Activated naive CD8-positive, alpha-beta T cell treated with anti-CD3 and anti-CD28 coated beads for 36 hours (primary cell): ENCODE results near the gene PRKAR2A. TPM values are rescaled to one million over a fixed set of nuclear protein-coding genes. Genes with fewer than 3 reads are reported as not detected.
"Not testable (repeated sequence)": the region's sequence is repeated elsewhere in the genome, so short reads cannot be mapped to it uniquely, and the experiment has no call there.

Experiments used
- DNase-seq: peaks from one replicate; pipeline ENCODE4 v3.0.0; 2021
- H3K27ac Mint-ChIP-seq: one replicate; pipeline ENCODE4 v1.8.0; 2022; ENCODE audit warnings: mild to moderate bottlenecking, moderate library complexity, mixed read lengths
- H3K27me3 Mint-ChIP-seq: one replicate; pipeline ENCODE4 v1.8.0; 2022; ENCODE audit warnings: mild to moderate bottlenecking, mixed read lengths
- H3K36me3 Mint-ChIP-seq: one replicate; pipeline ENCODE4 v1.8.0; 2021; ENCODE audit warnings: mild to moderate bottlenecking, mixed read lengths
- H3K4me1 Mint-ChIP-seq: one replicate; pipeline ENCODE4 v1.8.0; 2021; ENCODE audit warnings: mixed read lengths
- H3K4me3 Mint-ChIP-seq: one replicate; pipeline ENCODE4 v1.8.0; 2022; ENCODE audit warnings: mild to moderate bottlenecking, moderate library complexity, mixed read lengths
- H3K9me3 Mint-ChIP-seq: one replicate; pipeline ENCODE4 v1.8.0; 2022; ENCODE audit warnings: mixed read lengths
- total RNA-seq, 2 experiments: library from RNA; stranded (reverse); gene quantifications; one replicate each; pipeline ENCODE4 v1.2.3, GENCODE V29; 2021

PRKAR2A gene
- total RNA-seq, 2 experiments from 2014 or later, result 42.8 to 45.2 TPM

DNA sequence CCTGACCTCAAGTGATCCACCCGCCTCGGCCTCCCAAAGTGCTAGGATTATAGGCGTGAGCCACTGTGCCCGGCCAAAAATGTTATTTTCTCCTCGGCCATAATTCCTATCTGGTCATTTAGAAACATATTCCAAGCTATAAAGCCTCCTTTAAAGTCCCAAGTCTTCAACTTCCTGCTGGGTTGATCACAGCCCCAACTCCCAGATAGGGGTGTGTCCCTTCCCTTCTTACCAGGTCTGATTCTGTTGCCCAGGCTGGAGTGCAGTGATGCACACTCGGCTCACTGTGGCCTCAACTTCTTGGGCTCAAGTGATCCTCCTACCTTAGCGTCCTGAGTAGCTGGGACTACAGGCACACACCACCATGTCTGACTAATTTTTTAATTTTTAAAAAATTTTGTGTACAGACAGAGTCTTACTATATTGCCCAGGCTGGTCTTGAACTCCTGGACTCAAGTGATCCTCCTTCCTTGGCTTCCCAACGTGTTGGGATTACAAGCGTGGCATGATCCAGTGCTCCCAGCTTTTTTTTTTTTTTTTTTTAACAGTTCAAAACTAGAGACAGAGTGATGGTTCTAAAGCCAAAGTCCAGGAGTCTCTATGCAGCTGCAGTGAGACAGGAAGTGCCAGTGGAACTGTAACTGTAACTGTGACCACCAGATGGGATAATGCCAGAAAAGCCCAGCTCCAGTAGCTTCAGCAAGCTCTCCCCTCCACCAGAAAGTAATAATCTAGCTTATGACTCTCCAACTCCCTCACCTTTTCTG is 8.2 kb upstream of the PRKAR2A start:
- DNase-seq, result no peak
- no peaks in the 10 kb centered on the region for H3K4me1 Mint-ChIP-seq
- no peaks in the 10 kb centered on the region for H3K9me3 Mint-ChIP-seq
- no peak overlapping the region for H3K27ac Mint-ChIP-seq
- no peaks in the 10 kb centered on the region for H3K27me3 Mint-ChIP-seq
- no peaks in the 10 kb centered on the region for H3K36me3 Mint-ChIP-seq
- no peak overlapping the region for H3K4me3 Mint-ChIP-seq

DNA sequence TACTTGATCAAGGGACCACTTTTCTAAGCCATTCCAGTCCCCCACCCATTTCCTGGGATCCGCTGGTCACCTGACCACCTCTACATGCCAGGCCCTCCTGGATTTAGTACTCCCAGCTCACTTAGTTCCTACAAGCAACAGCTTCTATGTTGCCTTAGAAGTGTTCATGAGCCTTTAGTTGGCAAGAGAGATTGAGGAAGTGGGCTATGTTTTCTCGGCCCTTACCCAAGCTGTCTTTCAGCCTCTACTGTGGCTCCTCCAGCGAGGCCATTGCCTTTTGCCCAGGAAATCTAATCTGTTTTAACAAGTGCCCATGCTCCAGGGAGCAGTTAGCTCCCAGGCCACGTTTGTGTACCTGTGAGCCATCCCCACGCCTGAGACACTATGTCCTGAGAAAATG is 4.5 kb upstream of the PRKAR2A start:
- peaks cover 9% of the 10 kb centered on the region for H3K4me1 Mint-ChIP-seq
- no peak for DNase-seq
- H3K9me3 Mint-ChIP-seq, result no peaks in the 10 kb centered on the region

DNA sequence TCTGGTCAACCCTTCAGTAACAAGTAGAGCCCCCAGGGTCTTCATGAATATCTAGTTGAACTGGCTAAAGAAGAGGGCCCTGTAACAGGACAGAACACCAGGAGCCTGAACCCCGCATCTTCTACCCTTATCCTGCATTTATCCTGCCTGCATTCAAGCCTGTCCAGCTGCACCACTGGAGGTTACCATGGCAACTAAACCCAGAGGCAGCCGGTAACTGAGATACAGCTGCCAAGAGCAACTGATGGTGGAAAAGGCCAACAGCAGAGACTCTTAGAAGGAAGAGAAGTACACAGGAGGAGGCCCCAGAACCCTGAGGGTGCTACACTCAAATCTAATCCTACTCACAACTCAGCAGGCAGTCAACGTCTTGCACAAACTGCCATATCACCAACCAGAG is 3.7 kb upstream of the PRKAR2A start:
- Mint-ChIP-seq H3K4me1 (peaks cover 13% of the 10 kb centered on the region), H3K27ac (no peak overlapping the region), H3K36me3 (no peaks in the 10 kb centered on the region), H3K27me3 (no peaks in the 10 kb centered on the region), H3K9me3 (no peaks in the 10 kb centered on the region), H3K4me3 (no peak overlapping the region)
- no peak for DNase-seq

More for the DNA sequence above, 4.5 kb upstream of the PRKAR2A start:
- H3K27ac Mint-ChIP-seq, result no peak overlapping the region
- no peaks in the 10 kb centered on the region for H3K27me3 Mint-ChIP-seq
- no peaks in the 10 kb centered on the region for H3K36me3 Mint-ChIP-seq
- no peak overlapping the region for H3K4me3 Mint-ChIP-seq

- no peak overlapping the region for H3K4me3 Mint-ChIP-seq
These were observed 1.3 kb upstream of the PRKAR2A start for GRCh38 chr3:48848816-48849515.

GRCh38 chr3:48847053-48847503 is 596 bp downstream of the PRKAR2A start:
- no peaks in the 10 kb centered on the region for H3K9me3 Mint-ChIP-seq
- peaks cover 13% of the 10 kb centered on the region for H3K36me3 Mint-ChIP-seq
- peak overlapping the region; percentile 86 for H3K4me3 Mint-ChIP-seq
- no peaks in the 10 kb centered on the region for H3K27me3 Mint-ChIP-seq
- H3K4me1 Mint-ChIP-seq, result peaks cover 29% of the 10 kb centered on the region
- DNase-seq, result peak; percentile 58
- H3K27ac Mint-ChIP-seq, result peak overlapping the region; percentile 76

More at GRCh38 chr3:48848816-48849515, 1.3 kb upstream of the PRKAR2A start:
- Mint-ChIP-seq H3K4me1 (peaks cover 26% of the 10 kb centered on the region), H3K9me3 (no peaks in the 10 kb centered on the region), H3K36me3 (peaks cover 10% of the 10 kb centered on the region), H3K27ac (no peak overlapping the region), H3K27me3 (no peaks in the 10 kb centered on the region)
- no peak for DNase-seq

DNA sequence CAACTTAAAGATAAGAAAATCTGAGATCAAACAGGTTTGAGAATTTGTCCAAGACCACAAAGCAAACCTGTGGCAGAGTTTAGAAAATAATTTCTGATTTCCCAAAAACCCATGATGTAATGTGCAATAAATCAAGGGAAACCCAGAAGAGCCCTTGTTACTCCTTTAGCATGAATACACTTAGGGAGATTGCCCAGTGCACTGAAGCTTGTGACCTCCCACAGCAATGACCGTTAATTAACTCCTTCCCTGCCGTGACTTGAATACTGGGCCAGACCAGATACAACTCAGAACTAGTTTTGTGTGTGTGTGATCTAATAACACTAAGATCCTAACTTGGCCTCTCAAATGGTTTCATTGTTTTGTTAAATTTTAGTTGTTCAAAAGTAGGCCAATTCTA is 2.5 kb downstream of the PRKAR2A start:
- Mint-ChIP-seq H3K9me3 (no peaks in the 10 kb centered on the region), H3K27me3 (no peaks in the 10 kb centered on the region), H3K27ac (no peak overlapping the region), H3K4me1 (peaks cover 29% of the 10 kb centered on the region), H3K36me3 (peaks cover 13% of the 10 kb centered on the region), H3K4me3 (peak overlapping the region; percentile 25)
- no peak for DNase-seq

- Mint-ChIP-seq H3K9me3 (no peaks in the 10 kb centered on the region), H3K4me3 (no peak overlapping the region), H3K27me3 (no peaks in the 10 kb centered on the region), H3K27ac (no peak overlapping the region), H3K4me1 (peaks cover 9% of the 10 kb centered on the region), H3K36me3 (peaks cover 23% of the 10 kb centered on the region)
- DNase-seq, result no peak
These were observed 10.5 kb downstream of the PRKAR2A start for GRCh38 chr3:48837163-48837562.

- Mint-ChIP-seq H3K4me1 (peaks cover 9% of the 10 kb centered on the region), H3K4me3 (no peak overlapping the region), H3K9me3 (no peaks in the 10 kb centered on the region), H3K36me3 (peaks cover 23% of the 10 kb centered on the region), H3K27me3 (no peaks in the 10 kb centered on the region), H3K27ac (no peak overlapping the region)
- DNase-seq, result no peak
These were observed 11.9 kb downstream of the PRKAR2A start for GRCh38 chr3:48835650-48836366.

DNA sequence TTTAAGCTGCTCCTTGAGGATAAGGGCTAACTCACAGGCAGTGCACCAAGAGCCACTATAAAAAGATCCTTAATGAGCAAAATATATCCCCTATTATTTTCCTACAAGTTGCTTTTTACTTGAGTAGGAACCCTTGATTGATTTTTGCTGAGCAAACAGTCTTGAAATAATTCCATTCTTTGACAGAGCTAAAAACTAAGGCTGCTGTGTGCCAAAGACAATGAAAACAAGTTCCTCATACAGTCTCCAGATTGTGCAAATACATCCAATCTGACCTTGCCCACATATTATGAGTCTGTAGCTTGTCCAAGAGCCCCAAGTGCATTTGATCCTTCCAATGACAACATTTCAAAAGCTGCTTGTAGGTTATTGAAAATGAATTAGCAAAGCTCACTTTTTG is 15.0 kb downstream of the PRKAR2A start:
- DNase-seq, result no peak
- Mint-ChIP-seq H3K27me3 (no peaks in the 10 kb centered on the region), H3K4me1 (peaks cover 11% of the 10 kb centered on the region), H3K27ac (no peak overlapping the region), H3K9me3 (no peaks in the 10 kb centered on the region), H3K36me3 (peaks cover 19% of the 10 kb centered on the region), H3K4me3 (no peak overlapping the region)

- no peak overlapping the region for H3K4me3 Mint-ChIP-seq
- no peak for DNase-seq
- H3K27me3 Mint-ChIP-seq, result no peaks in the 10 kb centered on the region
- no peaks in the 10 kb centered on the region for H3K9me3 Mint-ChIP-seq
- no peak overlapping the region for H3K27ac Mint-ChIP-seq
- H3K4me1 Mint-ChIP-seq, result peaks cover 9% of the 10 kb centered on the region
- peaks cover 9% of the 10 kb centered on the region for H3K36me3 Mint-ChIP-seq
These were observed 17.0 kb downstream of the PRKAR2A start for GRCh38 chr3:48830715-48831114.

GRCh38 chr3:48829525-48829924 is 18.1 kb downstream of the PRKAR2A start:
- peaks cover 10% of the 10 kb centered on the region for H3K4me1 Mint-ChIP-seq
- not testable (repeated sequence) for H3K9me3 Mint-ChIP-seq, H3K36me3 Mint-ChIP-seq, H3K27ac Mint-ChIP-seq, DNase-seq, H3K4me3 Mint-ChIP-seq, H3K27me3 Mint-ChIP-seq

DNA sequence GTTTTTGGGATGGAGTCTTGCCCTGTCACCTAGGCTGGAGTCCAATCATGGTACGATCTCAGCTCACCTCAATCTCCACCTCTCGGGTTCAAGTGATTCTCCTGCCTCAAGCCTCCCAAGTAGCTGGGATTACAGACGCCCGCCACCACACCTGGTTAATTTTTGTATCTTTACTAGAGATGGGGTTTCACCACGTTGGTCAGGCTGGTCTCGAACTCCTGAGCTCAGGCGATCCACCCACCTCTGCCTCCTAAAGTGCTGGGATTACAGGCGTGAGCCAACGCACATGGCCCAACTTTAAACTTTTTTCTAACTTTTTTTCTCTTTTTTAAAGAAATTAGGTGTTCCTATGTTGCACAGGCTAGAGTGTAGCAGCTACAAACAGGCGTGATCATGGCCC is 19.8 kb downstream of the PRKAR2A start:
- not testable (repeated sequence) for H3K27me3 Mint-ChIP-seq, H3K4me3 Mint-ChIP-seq, H3K27ac Mint-ChIP-seq, H3K9me3 Mint-ChIP-seq, DNase-seq
- peaks cover 14% of the 10 kb centered on the region for H3K36me3 Mint-ChIP-seq
- H3K4me1 Mint-ChIP-seq, result peaks cover 13% of the 10 kb centered on the region

DNA sequence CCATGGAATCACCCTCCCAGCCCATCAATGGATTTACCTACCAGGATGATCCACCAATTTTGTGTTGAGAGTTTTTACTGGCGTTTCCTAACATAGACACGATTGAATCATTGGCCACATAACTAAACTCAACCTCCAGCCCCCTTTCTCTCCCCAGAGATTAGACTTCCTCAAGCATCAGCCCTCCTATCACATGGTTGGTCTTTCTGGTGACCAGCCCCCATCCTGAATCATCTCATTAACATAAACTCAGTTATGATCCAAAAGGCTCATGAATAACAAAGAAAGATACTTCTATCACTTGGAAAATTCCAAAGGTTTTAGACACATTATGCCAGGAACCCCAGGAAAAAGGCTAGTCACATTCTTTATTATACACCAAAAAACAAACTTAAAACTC is 21.2 kb downstream of the PRKAR2A start:
- peaks cover 14% of the 10 kb centered on the region for H3K36me3 Mint-ChIP-seq
- peaks cover 13% of the 10 kb centered on the region for H3K4me1 Mint-ChIP-seq
- H3K9me3 Mint-ChIP-seq, result no peaks in the 10 kb centered on the region
- H3K27me3 Mint-ChIP-seq, result no peaks in the 10 kb centered on the region
- H3K27ac Mint-ChIP-seq, result no peak overlapping the region
- H3K4me3 Mint-ChIP-seq, result no peak overlapping the region
- DNase-seq, result no peak

- H3K36me3 Mint-ChIP-seq, result peaks cover 12% of the 10 kb centered on the region
- H3K27ac Mint-ChIP-seq, result no peak overlapping the region
- no peaks in the 10 kb centered on the region for H3K9me3 Mint-ChIP-seq
- peaks cover 22% of the 10 kb centered on the region for H3K4me1 Mint-ChIP-seq
- no peaks in the 10 kb centered on the region for H3K27me3 Mint-ChIP-seq
- H3K4me3 Mint-ChIP-seq, result no peak overlapping the region
- DNase-seq, result no peak
These were observed 26.9 kb downstream of the PRKAR2A start for GRCh38 chr3:48820612-48821324.
